H1 (cell line): ENCODE measurements around the gene SCRN1. TPM values are rescaled to one million over a fixed set of nuclear protein-coding genes. Genes with fewer than 3 reads are reported as not detected.

Source experiments
- CTBP2 ChIP-seq: IDR thresholded peaks from 2 replicates; pipeline ENCODE4 v1.7.0; 2011; ENCODE audit warnings: borderline replicate concordance, mild to moderate bottlenecking, moderate library complexity, mixed read lengths, low read length; ENCODE audit not compliant: insufficient read depth, insufficient read length
- EZH2 ChIP-seq: fragments of 200-600 bp; sonication (generic); IDR thresholded peaks from 2 replicates; pipeline ENCODE4 v1.7.1; 2012; ENCODE audit warnings: low read depth, mild to moderate bottlenecking, moderate library complexity, low read length, inconsistent platforms; ENCODE audit not compliant: severe bottlenecking
- HDAC2 ChIP-seq, 2 experiments: fragments of 300-600 bp in 1 of 2; sonication (generic) in 1 of 2; IDR thresholded peaks; 2 replicates each; pipeline ENCODE4 v1.6.1; 2011 to 2012; ENCODE audit warnings: low read depth in 2 of 2, low read length in 2 of 2, mild to moderate bottlenecking in 2 of 2, moderate library complexity in 2 of 2, borderline replicate concordance in 1 of 2, inconsistent platforms in 1 of 2
- POLR2AphosphoS5 ChIP-seq: IDR thresholded peaks from 2 replicates; pipeline ENCODE4 v1.6.1; 2011; ENCODE audit warnings: low read depth, low read length
- TAF1 ChIP-seq: IDR thresholded peaks from 2 replicates; pipeline ENCODE4 v1.6.1; 2011; ENCODE audit warnings: mild to moderate bottlenecking, low read depth, low read length
- polyA plus RNA-seq, 7 experiments: library from polyadenylated mRNA; depleted of rRNA in 3 of 7; stranded (reverse) in 5 of 7; unstranded in 2 of 7; fragments of >200 nt in 5 of 7; fragments of 200-250 nt in 2 of 7; gene quantifications; 1 replicate in 5 of 7; 2 replicates in 1 of 7; 4 replicates in 1 of 7; pipeline versions ENCODE4 v1.2.1 to v1.2.3, GENCODE V29; 2011 to 2013; ENCODE audit warnings: missing spikeins in 2 of 7, mixed read lengths in 2 of 7
- total RNA-seq: library from RNA; stranded (reverse); fragmentation: NEBNext Ultra II Directional; extraction: Animal tissue kit (Norgen Biotek cat#: 25700); gene quantifications from 2 replicates; pipeline ENCODE4 v1.2.1, GENCODE V29; 2021
- TF ChIP-seq, protein P1 (sequence below): fragments of 300-600 bp; sonication (generic); IDR thresholded peaks from 2 replicates; pipeline ENCODE4 v1.7.1; 2012; ENCODE audit warnings: low read length, moderate library complexity, mild to moderate bottlenecking, inconsistent platforms; ENCODE audit not compliant: insufficient replicate concordance
- TF ChIP-seq, protein P2 (sequence below): IDR thresholded peaks from 2 replicates; pipeline ENCODE4 v1.6.1; 2011; ENCODE audit warnings: low read length, improper control_type of control experiment
- TF ChIP-seq, protein P3 (sequence below): IDR thresholded peaks from 2 replicates; pipeline ENCODE4 v1.6.1; 2012; ENCODE audit warnings: inconsistent platforms

The SCRN1 gene
- total and polyA plus RNA-seq, 2 of the 8 experiments (the other 6 are each of a cell fraction or from before 2014, with no cell fraction given), result 36.0 to 75.8 TPM

DNA sequence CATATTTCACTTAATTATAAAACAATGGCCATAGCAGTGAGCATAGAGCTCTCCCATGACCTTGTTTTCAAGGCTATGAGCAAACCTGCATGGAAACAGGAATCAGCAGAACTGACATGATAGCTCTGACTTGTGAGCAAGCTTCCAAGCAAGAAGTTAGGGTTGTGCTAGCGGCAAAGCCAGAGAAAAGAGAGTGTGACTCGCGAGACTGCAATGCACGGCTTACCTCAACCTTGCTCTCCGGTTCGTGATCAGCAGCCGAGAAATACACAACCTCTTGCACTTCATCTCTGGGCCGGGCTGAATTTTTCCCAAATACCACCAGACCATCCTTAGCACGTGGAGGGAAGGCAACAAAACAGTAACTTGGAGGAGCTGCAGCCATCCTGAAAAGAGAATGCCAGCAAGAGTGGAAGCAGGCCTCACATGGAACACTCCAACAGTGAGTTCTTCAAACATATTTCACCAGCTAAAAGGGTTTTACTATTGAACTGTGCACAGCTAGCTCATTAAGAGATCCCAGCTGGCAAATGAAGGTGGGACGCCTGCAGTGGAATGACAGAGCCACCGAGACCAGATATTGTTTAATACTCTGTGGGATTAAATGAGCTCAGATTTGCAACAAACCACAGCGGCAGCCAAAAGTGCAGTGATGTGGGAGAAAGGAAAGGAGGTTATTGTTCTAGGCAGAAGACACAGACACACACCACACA, 20.8 kb downstream of the SCRN1 start (continued):
- TF ChIP-seq, protein P1, sequence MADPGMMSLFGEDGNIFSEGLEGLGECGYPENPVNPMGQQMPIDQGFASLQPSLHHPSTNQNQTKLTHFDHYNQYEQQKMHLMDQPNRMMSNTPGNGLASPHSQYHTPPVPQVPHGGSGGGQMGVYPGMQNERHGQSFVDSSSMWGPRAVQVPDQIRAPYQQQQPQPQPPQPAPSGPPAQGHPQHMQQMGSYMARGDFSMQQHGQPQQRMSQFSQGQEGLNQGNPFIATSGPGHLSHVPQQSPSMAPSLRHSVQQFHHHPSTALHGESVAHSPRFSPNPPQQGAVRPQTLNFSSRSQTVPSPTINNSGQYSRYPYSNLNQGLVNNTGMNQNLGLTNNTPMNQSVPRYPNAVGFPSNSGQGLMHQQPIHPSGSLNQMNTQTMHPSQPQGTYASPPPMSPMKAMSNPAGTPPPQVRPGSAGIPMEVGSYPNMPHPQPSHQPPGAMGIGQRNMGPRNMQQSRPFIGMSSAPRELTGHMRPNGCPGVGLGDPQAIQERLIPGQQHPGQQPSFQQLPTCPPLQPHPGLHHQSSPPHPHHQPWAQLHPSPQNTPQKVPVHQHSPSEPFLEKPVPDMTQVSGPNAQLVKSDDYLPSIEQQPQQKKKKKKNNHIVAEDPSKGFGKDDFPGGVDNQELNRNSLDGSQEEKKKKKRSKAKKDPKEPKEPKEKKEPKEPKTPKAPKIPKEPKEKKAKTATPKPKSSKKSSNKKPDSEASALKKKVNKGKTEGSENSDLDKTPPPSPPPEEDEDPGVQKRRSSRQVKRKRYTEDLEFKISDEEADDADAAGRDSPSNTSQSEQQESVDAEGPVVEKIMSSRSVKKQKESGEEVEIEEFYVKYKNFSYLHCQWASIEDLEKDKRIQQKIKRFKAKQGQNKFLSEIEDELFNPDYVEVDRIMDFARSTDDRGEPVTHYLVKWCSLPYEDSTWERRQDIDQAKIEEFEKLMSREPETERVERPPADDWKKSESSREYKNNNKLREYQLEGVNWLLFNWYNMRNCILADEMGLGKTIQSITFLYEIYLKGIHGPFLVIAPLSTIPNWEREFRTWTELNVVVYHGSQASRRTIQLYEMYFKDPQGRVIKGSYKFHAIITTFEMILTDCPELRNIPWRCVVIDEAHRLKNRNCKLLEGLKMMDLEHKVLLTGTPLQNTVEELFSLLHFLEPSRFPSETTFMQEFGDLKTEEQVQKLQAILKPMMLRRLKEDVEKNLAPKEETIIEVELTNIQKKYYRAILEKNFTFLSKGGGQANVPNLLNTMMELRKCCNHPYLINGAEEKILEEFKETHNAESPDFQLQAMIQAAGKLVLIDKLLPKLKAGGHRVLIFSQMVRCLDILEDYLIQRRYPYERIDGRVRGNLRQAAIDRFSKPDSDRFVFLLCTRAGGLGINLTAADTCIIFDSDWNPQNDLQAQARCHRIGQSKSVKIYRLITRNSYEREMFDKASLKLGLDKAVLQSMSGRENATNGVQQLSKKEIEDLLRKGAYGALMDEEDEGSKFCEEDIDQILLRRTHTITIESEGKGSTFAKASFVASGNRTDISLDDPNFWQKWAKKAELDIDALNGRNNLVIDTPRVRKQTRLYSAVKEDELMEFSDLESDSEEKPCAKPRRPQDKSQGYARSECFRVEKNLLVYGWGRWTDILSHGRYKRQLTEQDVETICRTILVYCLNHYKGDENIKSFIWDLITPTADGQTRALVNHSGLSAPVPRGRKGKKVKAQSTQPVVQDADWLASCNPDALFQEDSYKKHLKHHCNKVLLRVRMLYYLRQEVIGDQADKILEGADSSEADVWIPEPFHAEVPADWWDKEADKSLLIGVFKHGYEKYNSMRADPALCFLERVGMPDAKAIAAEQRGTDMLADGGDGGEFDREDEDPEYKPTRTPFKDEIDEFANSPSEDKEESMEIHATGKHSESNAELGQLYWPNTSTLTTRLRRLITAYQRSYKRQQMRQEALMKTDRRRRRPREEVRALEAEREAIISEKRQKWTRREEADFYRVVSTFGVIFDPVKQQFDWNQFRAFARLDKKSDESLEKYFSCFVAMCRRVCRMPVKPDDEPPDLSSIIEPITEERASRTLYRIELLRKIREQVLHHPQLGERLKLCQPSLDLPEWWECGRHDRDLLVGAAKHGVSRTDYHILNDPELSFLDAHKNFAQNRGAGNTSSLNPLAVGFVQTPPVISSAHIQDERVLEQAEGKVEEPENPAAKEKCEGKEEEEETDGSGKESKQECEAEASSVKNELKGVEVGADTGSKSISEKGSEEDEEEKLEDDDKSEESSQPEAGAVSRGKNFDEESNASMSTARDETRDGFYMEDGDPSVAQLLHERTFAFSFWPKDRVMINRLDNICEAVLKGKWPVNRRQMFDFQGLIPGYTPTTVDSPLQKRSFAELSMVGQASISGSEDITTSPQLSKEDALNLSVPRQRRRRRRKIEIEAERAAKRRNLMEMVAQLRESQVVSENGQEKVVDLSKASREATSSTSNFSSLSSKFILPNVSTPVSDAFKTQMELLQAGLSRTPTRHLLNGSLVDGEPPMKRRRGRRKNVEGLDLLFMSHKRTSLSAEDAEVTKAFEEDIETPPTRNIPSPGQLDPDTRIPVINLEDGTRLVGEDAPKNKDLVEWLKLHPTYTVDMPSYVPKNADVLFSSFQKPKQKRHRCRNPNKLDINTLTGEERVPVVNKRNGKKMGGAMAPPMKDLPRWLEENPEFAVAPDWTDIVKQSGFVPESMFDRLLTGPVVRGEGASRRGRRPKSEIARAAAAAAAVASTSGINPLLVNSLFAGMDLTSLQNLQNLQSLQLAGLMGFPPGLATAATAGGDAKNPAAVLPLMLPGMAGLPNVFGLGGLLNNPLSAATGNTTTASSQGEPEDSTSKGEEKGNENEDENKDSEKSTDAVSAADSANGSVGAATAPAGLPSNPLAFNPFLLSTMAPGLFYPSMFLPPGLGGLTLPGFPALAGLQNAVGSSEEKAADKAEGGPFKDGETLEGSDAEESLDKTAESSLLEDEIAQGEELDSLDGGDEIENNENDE, result no peak
- TF ChIP-seq HDAC2 (IDR thresholded peaks at IDR 0.05; ENCODE audit: borderline replicate concordance in 1 of 2, low read depth in 2 of 2, low read length in 2 of 2) (no peak), EZH2 (no peak), TAF1 (no peak), POLR2AphosphoS5 (no peak), CTBP2 (no peak)
- TF ChIP-seq, protein P2, sequence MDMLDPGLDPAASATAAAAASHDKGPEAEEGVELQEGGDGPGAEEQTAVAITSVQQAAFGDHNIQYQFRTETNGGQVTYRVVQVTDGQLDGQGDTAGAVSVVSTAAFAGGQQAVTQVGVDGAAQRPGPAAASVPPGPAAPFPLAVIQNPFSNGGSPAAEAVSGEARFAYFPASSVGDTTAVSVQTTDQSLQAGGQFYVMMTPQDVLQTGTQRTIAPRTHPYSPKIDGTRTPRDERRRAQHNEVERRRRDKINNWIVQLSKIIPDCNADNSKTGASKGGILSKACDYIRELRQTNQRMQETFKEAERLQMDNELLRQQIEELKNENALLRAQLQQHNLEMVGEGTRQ, result no peak
- TF ChIP-seq, protein P3, sequence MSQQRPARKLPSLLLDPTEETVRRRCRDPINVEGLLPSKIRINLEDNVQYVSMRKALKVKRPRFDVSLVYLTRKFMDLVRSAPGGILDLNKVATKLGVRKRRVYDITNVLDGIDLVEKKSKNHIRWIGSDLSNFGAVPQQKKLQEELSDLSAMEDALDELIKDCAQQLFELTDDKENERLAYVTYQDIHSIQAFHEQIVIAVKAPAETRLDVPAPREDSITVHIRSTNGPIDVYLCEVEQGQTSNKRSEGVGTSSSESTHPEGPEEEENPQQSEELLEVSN, result no peak
